HG02938 (cell line): ENCODE results near the gene PTPN12.
"Not testable (repeated sequence)": the region's sequence is repeated elsewhere in the genome, so short reads cannot be mapped to it uniquely, and the experiment has no call there.

ENCODE experiments used
- ATAC-seq: cut with Tn5 transposase; IDR thresholded peaks from one replicate; pipeline ENCODE4 v1.9.1; 2021; ENCODE audit warnings: mild to moderate bottlenecking, moderate library complexity; ENCODE audit not compliant: unreplicated experiment

Gene PTPN12

DNA sequence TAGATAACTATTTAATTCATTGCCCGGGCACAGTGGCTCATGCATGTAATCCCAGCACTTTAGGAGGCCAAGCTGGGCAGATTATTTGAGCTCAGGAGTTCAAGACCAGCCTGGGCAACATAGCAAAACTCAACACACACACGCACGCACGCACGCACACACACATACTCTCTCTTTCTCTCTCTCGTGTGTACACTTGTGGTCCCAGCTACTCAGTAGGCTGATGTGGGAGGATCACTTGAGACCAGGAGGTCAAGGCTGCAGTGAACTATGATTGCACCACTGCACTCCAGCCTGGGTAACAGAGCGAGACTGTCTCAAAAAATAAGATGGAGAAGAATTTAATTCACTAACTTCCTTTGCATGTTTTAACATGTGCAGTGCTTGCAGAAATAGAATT, 38.1 kb downstream of the PTPN12 start:
- ATAC-seq, result no peak

DNA sequence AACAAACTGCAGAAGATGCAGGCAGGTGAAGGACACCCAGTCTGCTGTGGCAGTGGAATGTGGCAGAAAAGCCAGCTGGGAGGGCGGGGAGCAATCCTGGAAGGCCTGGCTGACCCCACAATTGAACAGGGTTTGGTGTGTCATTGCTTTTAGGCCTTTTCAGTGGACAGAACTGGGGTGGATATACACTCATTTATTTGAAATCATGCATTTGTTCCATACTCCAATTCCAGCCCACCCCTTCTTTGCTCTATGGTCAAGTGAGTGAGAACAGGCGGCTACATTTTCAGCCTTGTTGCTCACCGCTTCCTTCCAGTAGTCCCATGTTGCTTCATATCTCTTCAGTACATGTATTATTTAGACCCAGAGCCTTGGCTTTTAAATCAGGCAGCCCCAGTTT, 39.8 kb downstream of the PTPN12 start:
- ATAC-seq, result no peak

DNA sequence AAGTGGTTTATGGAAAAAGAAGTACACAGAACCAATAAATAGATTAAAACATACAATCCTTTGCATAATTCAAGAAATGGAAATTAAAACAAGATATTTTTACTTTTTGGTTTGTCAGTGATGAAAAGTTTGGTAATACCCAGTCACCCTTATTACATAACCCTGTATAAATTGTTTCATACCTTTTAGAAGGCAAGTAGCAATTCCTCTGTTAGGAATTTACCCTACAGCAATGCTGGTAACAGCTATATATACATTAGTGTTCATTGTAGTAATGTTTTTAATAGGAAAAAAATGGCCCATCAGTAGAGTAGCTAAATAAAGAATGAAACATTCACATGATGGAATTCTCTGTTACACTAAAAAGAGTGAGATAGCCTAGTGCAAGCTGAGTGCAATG, 42.7 kb downstream of the PTPN12 start:
- no peak for ATAC-seq

DNA sequence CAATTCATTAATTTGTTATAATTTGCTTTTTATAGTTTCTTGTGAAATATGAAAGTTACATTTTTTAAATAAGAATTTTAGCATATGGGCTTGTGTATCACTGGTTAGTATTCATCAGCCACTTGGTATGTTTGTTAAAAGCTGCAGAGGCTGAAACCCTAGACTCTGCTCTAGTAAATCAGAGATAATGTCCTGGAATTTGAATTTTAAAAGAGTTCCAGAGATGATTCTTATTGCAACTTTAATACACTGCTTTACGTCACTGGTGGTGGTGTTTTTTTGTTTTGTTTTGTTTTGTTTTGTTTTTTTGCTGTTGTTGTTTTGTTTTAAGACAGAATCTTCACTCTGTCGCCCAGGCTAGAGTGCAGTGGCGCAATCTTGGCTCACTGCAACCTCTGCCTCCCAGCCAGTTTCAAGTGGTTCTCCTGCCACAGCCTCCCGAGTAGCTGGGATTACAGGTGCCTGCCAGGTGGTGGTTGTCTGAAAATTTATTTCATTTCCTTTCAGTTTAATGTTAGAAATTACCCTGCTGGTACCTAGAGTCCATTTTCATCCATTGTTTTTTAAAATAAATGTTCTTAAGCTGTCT, 43.8 kb downstream of the PTPN12 start:
- ATAC-seq, result no peak

DNA sequence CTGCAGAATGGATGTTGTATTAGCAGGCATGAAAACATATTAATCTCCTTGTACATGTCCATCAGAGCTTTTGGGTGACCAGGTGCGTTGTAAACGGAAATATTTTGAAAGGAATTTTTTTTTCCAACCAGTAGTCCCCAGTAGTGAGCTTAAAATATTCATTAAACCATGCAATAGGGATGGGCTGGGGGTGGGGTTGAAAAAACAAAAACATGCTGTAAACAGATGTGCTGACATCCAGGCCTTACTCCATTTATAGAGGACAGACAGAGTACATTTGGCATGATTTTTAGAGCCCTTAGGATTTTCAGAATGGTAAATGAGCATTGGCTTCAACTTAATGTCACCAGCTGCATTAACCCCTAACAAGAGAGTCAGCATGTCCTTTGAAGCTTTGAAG, 50.2 kb downstream of the PTPN12 start:
- ATAC-seq, result no peak

DNA sequence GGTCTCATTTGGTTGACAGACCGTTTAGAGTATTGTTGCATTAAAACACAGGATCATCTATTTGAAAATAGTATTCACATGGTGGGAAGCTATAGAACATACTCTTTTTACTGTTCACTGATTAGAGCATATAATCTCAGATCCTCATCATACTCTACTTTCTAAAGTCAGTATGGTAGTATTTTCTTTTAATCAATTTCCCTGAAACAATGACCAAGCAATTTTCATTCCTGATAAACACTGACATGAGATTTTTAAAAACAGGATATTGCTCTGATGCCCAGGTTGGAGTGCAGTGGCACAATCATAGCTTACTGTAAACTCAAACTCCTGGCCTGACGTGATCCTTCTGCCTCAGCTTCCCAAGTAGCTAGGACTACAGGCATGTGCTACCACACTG, 63.9 kb downstream of the PTPN12 start:
- ATAC-seq, result no peak

DNA sequence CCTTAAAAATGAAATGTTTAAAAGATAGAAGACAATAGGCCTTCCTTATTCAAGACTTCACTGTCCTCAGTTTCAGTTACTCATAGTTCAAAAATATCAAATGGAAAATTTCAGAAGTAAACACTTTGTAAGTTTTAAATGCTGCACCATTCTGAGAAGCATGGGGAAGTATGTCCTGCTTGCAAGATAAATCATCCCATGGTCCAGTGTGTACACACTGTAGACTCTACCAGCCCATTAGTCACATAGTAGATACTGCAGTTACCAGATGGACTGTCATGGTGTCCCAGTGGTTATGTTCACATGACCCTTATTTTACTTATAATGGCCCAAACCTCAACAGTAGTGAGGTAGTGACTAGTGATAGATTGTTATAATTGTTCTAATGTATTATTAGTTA, 69.5 kb downstream of the PTPN12 start:
- ATAC-seq, result no peak

DNA sequence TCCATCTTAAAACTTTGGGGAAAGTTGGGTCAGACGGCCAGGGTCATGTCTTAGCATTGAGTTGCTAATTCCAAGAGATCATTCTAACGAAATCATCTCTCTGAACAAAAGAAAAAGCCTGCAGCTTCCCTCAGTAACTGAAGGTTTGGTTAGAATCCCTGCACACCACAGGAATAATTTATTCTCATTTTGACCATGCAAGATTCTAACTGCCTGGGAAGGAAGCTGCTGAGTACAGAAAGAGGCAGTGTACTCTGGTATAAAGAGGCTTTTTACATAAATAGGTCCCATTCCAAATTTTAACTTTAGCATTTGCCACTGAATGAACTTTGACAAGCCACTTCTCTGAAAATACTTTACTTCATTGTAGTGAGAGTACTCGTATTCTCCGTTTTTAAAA, 82.2 kb downstream of the PTPN12 start:
- ATAC-seq, result no peak

DNA sequence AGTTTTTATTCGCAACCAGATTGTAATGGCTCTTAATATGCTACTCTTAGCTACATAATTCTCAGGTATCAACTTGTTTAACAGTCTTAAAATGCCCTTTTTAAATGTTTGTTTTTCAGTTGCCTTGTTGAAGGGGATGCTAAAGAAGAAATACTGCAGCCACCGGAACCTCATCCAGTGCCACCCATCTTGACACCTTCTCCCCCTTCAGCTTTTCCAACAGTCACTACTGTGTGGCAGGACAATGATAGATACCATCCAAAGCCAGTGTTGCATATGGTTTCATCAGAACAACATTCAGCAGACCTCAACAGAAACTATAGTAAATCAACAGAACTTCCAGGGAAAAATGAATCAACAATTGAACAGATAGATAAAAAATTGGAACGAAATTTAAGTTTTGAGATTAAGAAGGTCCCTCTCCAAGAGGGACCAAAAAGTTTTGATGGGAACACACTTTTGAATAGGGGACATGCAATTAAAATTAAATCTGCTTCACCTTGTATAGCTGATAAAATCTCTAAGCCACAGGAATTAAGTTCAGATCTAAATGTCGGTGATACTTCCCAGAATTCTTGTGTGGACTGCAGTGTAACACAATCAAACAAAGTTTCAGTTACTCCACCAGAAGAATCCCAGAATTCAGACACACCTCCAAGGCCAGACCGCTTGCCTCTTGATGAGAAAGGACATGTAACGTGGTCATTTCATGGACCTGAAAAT, 89.7 kb downstream of the PTPN12 start:
- ATAC-seq, result no peak

DNA sequence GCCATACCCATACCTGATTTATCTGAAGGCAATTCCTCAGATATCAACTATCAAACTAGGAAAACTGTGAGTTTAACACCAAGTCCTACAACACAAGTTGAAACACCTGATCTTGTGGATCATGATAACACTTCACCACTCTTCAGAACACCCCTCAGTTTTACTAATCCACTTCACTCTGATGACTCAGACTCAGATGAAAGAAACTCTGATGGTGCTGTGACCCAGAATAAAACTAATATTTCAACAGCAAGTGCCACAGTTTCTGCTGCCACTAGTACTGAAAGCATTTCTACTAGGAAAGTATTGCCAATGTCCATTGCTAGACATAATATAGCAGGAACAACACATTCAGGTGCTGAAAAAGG, 90.2 kb downstream of the PTPN12 start:
- no peak for ATAC-seq

DNA sequence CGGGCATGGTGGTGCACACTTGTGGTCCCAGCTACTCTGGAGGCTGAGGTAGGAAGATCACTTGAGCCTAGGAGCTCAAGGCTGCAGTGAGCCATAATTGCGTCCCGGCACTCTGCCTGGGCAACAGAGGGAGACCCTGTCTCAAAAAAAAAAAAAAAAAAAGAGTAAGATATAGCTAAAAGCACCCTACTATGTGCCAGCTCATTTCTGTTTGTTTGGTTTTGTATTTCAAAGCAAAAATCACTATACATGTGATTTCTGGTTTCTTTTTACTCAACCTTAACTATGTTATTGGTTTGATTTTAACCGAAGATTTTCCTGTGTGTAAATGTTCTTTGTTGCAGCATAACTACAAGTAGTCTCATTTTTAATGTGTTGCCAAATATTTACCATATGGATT, 92.7 kb downstream of the PTPN12 start:
- ATAC-seq, result no peak

DNA sequence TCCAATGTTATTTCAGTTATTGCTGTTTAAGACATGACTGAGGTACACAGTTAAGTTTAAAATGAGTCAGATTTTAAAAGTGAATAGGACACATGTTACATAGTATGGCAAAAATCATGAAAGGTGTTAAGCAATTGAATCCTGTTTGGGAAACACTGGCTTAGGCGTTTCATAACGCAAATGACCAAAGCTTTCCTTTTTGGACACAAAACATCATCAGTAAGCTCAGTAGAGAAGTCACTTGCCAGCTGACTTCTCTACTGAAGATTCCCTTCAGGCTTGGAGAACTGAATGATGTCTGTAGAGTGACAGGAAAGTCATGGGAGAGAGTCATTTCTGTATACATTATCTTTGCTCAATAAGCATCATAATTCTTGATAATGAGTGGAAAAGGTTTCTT, 94.7 kb downstream of the PTPN12 start:
- no peak for ATAC-seq

DNA sequence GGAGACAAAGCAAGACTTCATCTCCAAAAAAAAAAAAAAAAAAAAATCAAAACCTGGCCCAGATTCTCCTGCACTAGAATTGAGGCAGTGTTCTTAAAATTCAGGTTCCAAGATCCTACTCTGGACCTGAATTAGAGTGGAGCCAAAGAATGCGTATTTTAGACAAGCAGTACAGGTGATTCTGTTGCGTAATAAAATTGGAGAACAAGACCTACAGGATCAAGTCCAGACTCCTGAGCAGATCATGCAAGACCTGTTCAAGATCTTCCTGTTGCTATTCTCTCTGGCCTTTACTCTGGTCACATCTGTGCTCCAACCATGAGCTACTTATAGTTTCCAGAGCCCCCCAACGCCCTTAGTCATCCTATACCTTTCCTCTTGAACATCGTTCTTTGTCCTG, 107.7 kb downstream of the PTPN12 start:
- ATAC-seq, result no peak

DNA sequence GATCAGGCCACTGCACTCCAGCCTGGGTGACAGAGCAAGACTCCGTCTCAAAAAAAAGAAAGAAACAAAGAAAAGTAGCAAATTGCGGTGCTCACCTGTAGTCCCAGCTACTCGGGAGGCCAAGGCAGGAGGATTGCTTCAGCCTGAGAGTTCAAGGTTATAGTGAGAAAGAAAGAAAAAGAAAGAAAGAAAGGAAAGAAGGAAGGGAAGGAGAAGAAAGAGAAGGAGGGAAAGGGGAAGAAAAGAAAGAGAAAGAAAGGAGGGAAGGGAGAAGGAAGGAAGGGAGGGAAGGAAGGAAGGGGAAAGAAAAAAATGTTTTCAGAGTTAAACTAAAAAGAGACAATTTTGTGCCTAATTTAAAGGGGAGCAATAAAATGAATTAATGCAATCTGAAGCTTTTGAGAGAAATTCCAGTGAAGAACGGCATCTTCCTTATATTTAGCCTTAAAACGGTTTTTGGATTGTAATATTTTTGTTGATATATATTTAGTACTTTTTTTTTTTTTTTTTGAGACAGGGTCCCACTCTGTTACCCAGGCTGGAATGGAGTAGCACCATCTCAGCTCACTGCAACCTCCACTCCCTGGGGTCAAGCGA, 111.7 kb downstream of the PTPN12 start:
- no peak for ATAC-seq

DNA sequence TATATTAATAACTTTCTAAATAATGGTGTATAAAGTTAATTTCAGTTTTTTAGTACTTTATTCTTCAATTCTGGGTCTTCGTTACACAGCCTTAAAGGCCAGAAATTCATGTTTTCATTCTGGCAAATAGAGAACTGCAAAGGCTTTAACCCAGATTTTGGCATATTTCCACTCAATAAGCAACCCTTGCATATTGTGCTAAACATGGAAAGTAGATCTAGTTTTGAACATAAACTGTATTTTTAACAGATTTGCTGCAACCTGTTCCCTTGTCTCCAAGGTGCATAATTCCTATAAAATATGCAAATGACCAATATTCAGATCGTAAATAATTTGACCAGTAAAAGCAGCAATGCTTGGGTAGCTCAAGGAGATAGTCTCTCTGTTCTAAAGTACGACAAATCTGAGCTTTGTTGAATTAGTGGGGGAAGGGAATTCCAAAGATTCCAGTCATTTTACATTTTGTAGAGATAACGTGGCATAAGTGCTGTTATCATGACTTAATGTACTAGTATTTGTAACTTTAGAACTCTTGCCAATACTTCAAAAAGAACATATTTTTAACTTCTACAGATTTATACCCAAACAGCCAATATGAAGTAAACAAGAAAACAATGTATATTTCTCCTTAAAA, 112.7 kb downstream of the PTPN12 start:
- ATAC-seq, result no peak

DNA sequence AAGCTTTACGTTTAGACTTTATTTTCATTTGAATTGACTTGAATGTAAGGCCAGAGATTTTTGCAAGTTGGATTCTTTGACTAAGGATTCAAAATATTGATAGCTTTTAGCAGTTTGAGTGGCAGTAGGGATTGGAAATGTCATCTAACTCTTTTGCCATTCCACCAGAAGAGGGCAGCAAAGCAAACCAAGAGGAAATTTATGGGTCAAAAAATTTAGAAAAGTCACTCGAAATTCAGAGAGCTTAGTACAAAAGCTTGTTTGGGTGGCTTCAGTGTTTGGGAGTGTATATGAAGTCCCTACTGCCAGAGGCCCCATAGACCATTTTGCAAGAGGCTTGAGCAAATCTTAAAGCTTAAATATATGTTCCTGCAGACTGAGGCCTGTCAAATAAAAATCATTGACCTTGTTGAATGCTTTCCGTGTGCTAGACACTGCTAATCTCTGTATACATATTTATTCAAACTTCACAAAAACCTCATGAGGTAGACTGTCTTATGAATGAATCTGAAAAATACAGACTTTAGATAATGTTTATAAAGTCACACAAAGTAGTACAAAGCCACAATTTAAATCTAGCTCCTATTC, 114.6 kb downstream of the PTPN12 start:
- ATAC-seq, result no peak

DNA sequence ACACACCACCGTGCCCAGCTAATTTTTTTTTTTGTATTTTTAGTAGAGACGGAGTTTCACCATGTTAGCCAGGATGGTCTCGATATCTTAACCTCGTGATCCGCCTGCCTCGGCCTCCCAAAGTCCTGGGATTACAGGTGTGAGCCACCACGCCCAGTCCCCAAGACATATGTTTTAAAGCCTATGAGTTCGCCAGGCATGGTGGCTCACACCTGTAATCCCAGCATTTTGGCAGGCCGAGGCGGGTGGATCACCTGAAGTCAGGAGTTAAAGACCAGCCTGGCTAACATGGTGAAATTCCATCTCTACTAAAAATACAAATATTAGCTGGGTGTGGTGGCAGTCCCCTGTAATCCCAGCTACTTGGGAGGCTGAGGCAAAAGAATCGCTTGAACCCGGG, 115.7 kb downstream of the PTPN12 start:
- ATAC-seq, result not testable (repeated sequence)

DNA sequence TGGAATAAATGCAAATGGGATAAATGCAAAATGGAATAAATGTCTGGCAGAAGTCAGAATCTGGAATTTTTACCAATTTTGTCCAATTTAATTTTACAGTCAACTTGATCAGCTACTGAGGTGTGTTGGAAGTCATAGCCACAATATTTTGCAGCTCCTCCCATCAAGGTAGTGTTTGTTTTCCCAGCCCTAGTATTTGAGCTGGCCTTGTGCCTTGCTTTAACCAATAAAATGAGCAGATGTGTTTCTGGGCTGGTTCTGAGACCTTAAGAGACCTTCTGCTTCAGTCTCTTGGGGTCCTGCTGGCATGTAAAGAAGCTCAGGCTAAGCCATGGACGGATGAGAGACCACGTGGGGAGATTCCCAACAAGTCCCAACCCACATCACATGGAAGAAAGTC, 116.5 kb downstream of the PTPN12 start:
- no peak for ATAC-seq

DNA sequence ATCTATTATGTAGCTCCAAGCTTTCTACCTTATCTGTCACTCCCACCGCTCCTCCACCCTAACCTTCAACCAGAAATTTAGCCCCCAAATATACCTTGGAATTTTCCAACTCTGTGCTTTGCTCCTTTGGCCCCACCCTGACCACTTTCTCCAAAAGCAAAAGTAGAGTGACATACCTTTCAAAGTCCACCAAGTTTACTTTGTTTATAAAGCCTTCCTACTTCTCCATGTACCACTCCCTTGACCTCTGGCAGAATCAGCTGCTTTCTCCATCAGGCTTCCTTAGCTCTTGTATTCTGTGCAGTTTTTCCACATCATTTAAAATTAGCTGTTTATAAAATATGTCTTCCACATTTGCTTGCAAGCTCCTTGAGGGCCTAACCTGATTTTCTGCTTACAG, 118.3 kb downstream of the PTPN12 start:
- ATAC-seq, result no peak

DNA sequence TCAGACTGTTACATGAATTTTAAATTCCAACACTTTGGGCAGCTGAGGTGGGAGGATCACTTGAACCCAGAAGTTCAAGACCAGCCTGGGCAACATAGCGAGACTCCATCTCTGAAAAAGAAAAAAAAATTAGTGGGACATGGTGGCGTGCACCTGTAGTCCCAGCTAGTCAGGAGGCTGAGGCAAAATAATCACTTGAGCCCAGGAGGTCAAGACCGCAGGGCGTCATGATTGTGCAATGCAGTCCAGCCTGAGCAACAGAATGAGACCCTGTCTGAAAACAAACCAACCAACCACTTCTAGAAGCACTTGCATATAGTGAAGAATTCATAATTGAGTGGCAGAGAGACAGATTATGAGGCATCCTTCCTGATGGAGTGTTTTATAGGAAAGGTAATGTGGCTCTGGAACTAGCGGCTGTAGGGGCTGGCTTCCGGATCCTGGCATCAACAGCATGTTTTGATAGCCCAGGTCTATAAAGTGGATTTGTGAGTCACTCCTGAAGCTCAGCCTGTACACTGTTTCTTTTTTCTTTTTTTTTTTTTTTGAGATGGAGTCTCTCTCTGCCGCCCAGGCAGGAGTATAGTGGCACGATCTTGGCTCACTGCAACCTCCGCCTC, 118.9 kb downstream of the PTPN12 start:
- ATAC-seq, result no peak

DNA sequence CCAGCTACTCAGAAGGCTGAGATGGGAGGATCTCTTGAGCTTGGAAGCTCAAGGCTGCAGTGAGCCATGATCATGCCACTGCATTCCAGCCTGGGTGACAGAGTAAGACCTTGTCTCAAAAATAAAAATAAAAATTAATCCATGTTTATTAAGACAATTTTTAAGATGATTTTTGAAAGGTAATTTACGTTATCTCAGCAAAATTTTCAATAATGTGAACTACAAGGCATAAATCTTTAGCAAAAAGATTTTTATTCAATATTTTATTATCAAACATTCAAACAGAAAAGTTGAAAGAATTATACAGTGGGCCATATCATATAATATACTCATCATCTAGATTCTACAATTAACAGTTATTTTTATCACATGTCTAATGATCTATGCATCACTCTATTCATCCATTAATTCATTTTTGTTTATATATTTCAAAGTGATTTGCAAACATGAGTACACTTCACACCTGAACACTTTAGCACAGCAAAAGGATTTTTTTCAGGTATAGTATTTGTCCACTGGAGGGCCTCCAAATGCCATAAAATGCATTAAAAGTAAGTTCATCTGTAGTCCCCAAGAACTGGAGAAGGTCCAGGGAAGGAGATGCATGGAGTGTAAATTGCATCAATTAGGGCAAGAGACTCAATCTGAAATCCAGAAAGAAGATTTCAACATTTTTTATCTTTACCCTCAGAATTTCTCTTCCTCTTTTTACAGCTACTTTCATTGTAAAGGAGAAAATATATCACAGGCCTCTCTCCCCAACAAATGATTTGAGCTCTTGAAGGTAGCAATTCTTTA, 120.5 kb downstream of the PTPN12 start:
- no peak for ATAC-seq
